NAMALWA (cell line): ENCODE measurements around the gene KLHL1.
A peak's percentile ranks its signal among the peaks of the same experiment; 100 is the strongest.

Experiments used
- DNase-seq: peaks from one replicate; pipeline ENCODE4 v3.0.0-alpha.2; 2015; ENCODE audit warnings: low spot score

The KLHL1 gene

GRCh38 chr13:69866555-69866954, 241.7 kb downstream of the KLHL1 start:
- no peak for DNase-seq

GRCh38 chr13:69857183-69857821, 250.9 kb downstream of the KLHL1 start:
- peak; percentile 80 for DNase-seq

- no peak for DNase-seq
Observed at GRCh38 chr13:69856331-69856730, 251.9 kb downstream of the KLHL1 start.

GRCh38 chr13:69828527-69828926, 279.7 kb downstream of the KLHL1 start:
- no peak for DNase-seq

- DNase-seq = no peak
Observed at GRCh38 chr13:69820180-69820579, 288.1 kb downstream of the KLHL1 start.

- DNase-seq = no peak
Observed at GRCh38 chr13:69817333-69817869, 290.9 kb downstream of the KLHL1 start.

GRCh38 chr13:69809152-69809551, 299.1 kb downstream of the KLHL1 start:
- no peak for DNase-seq

GRCh38 chr13:69796256-69796655, 312.0 kb downstream of the KLHL1 start:
- DNase-seq = no peak

GRCh38 chr13:69793783-69794453, 314.3 kb downstream of the KLHL1 start:
- no peak for DNase-seq

- DNase-seq = no peak
Observed at GRCh38 chr13:69776937-69777336, 331.3 kb downstream of the KLHL1 start.

- DNase-seq = peak; percentile 16
Observed at GRCh38 chr13:69769608-69770007, 338.6 kb downstream of the KLHL1 start.

GRCh38 chr13:69761581-69761980, 346.7 kb downstream of the KLHL1 start:
- DNase-seq = no peak

- DNase-seq = no peak
Observed at GRCh38 chr13:69755101-69755500, 353.2 kb downstream of the KLHL1 start.

GRCh38 chr13:69751259-69751658, 357.0 kb downstream of the KLHL1 start:
- DNase-seq = no peak

GRCh38 chr13:69737129-69737935, 370.9 kb downstream of the KLHL1 start:
- no peak for DNase-seq

- DNase-seq = no peak
Observed at GRCh38 chr13:69721631-69722030, 386.6 kb downstream of the KLHL1 start.

- DNase-seq = no peak
Observed at GRCh38 chr13:69720278-69720983, 387.8 kb downstream of the KLHL1 start.

GRCh38 chr13:69706807-69707206, 401.4 kb downstream of the KLHL1 start:
- DNase-seq = no peak

GRCh38 chr13:69704311-69704710, 403.9 kb downstream of the KLHL1 start:
- DNase-seq = no peak

GRCh38 chr13:69690999-69691398, 417.3 kb downstream of the KLHL1 start:
- DNase-seq = no peak

- peak; percentile 32 for DNase-seq
Observed at GRCh38 chr13:69683921-69684686, 424.1 kb downstream of the KLHL1 start.
